IPS DF 4.7 (cell line): ENCODE results near the gene BRSK2.

ENCODE experiments used
- DNase-seq: peaks from one replicate; pipeline ENCODE4 v3.0.0-alpha.2; 2013; ENCODE audit warnings: low spot score; ENCODE audit errors: extremely low read depth

Gene BRSK2

GRCh38 chr11:1466784-1467183 is 77.0 kb downstream of the BRSK2 start:
- DNase-seq, result no peak

GRCh38 chr11:1467270-1467669 is 77.5 kb downstream of the BRSK2 start:
- no peak for DNase-seq

GRCh38 chr11:1468002-1468401 is 78.3 kb downstream of the BRSK2 start:
- no peak for DNase-seq

- no peak for DNase-seq
These were observed 78.8 kb downstream of the BRSK2 start for GRCh38 chr11:1468473-1469066.

GRCh38 chr11:1469287-1469910 is 79.7 kb downstream of the BRSK2 start:
- no peak for DNase-seq

GRCh38 chr11:1469911-1470680 is 80.4 kb downstream of the BRSK2 start:
- no peak for DNase-seq

GRCh38 chr11:1470681-1471611 is 81.2 kb downstream of the BRSK2 start:
- DNase-seq, result no peak

GRCh38 chr11:1471736-1472135 is 82.0 kb downstream of the BRSK2 start:
- DNase-seq, result no peak

GRCh38 chr11:1472180-1473005 is 82.7 kb downstream of the BRSK2 start:
- DNase-seq, result no peak

GRCh38 chr11:1473011-1473628 is 83.4 kb downstream of the BRSK2 start:
- no peak for DNase-seq

- DNase-seq, result no peak
These were observed 84.1 kb downstream of the BRSK2 start for GRCh38 chr11:1473786-1474185.

- no peak for DNase-seq
These were observed 86.1 kb downstream of the BRSK2 start for GRCh38 chr11:1475841-1476240.

GRCh38 chr11:1476940-1477736 is 87.4 kb downstream of the BRSK2 start:
- DNase-seq, result no peak

GRCh38 chr11:1478011-1478410 is 88.3 kb downstream of the BRSK2 start:
- DNase-seq, result no peak

- DNase-seq, result no peak
These were observed 88.8 kb downstream of the BRSK2 start for GRCh38 chr11:1478544-1478943.

- no peak for DNase-seq
These were observed 89.4 kb downstream of the BRSK2 start for GRCh38 chr11:1479006-1479677.

GRCh38 chr11:1479678-1480118 is 90.0 kb downstream of the BRSK2 start:
- no peak for DNase-seq

GRCh38 chr11:1480191-1480554 is 90.4 kb downstream of the BRSK2 start:
- no peak for DNase-seq
